Stomach (tissue), 9 donors: ENCODE measurements around the gene G0S2. TPM values are rescaled to one million over a fixed set of nuclear protein-coding genes. Genes with fewer than 3 reads are reported as not detected.
A peak's percentile ranks its signal among the peaks of the same experiment; 100 is the strongest.

Experiments used
- DNase-seq, 2 donors: peaks; one replicate each; pipeline versions ENCODE4 v3.0.0 to v3.0.0-alpha.2; 2013 to 2019
- H3K27ac ChIP-seq, 5 donors: fragments of 200-600 bp in 4 of 5; sonication (generic) in 4 of 5; one replicate each; pipeline ENCODE4 v1.5.1; 2013 to 2019; ENCODE audit warnings: mild to moderate bottlenecking in 1 of 5, moderate library complexity in 1 of 5
- H3K27me3 ChIP-seq, 3 donors: fragments of 200-600 bp; sonication (generic); one replicate each; pipeline ENCODE4 v1.5.1; 2017 to 2019; ENCODE audit warnings: mixed run types in 1 of 3
- H3K36me3 ChIP-seq, 4 donors: fragments of 200-600 bp; sonication (generic); 1 replicate in 3 of 4; 2 replicates in 1 of 4; pipeline ENCODE4 v1.5.1; 2016 to 2019
- H3K4me1 ChIP-seq, 4 donors: fragments of 200-600 bp; sonication (generic); one replicate each; pipeline ENCODE4 v1.5.1; 2016 to 2019
- H3K4me3 ChIP-seq, 4 donors: fragments of 200-600 bp; sonication (generic) in 3 of 4; one replicate each; pipeline ENCODE4 v1.5.1; 2016 to 2019; ENCODE audit warnings: mild to moderate bottlenecking in 1 of 4
- H3K9me3 ChIP-seq, 4 donors: fragments of 200-600 bp; sonication (generic); one replicate each; pipeline ENCODE4 v1.5.1; 2016 to 2019
- CTCF ChIP-seq, 7 experiments: fragments of 450-650 bp in 4 of 7; fragments of 200-600 bp in 3 of 7; sonication (generic) in 3 of 7; IDR thresholded peaks; one replicate each; pipeline ENCODE4 v1.5.1; 2016 to 2019; ENCODE audit warnings: antibody characterized with exemption in 7 of 7, control low read depth in 2 of 7, mild to moderate bottlenecking in 1 of 7
- EP300 ChIP-seq: sonication (generic); formaldehyde crosslinking; IDR thresholded peaks from one replicate; pipeline ENCODE4 v1.6.1; 2017; ENCODE audit warnings: antibody characterized with exemption
- POLR2A ChIP-seq, 4 donors: fragments of 450-650 bp; IDR thresholded peaks; one replicate each; pipeline ENCODE4 v1.6.1; 2016; ENCODE audit warnings: antibody characterized with exemption in 4 of 4, control low read depth in 2 of 4, mild to moderate bottlenecking in 1 of 4, moderate library complexity in 1 of 4
- POLR2AphosphoS5 ChIP-seq, 3 donors: sonication (generic); formaldehyde crosslinking; IDR thresholded peaks; one replicate each; pipeline ENCODE4 v1.6.1; 2016; ENCODE audit warnings: antibody characterized with exemption in 3 of 3
- WGBS, 5 donors: extraction: QIAGEN DNeasy Blood & Tissue Kit in 3 of 5; methylation state at CpG; one replicate each; pipeline versions ENCODE4 v1.1.5 to v1.1.7; 2013 to 2018; 5-methylcytosine and 5-hydroxymethylcytosine counted together
- intact Hi-C: fragments of 100-400 bp; cut with DNase I; formaldehyde crosslinking; loops from one replicate; pipeline ENCODE4 v1.15.1; 2023; ENCODE audit warnings: low total_unique reads
- polyA plus RNA-seq, 3 donors: library from polyadenylated mRNA; stranded (reverse); fragments of 200-250 nt; gene quantifications; one replicate each; pipeline ENCODE4 v1.2.3, GENCODE V29; 2013
- total RNA-seq, 5 donors: library from RNA; depleted of rRNA; stranded (reverse); fragments of >200 nt; gene quantifications; one replicate each; pipeline versions ENCODE4 v1.1.0 to v1.2.3, GENCODE V29; 2014 to 2016
- donor health status: healthy with polysubstance abuse.
- donor health status: Bipolar disorder and iron deficiency.
- donor health status: healthy.

The G0S2 gene
- total and polyA plus RNA-seq, 8 donors: 11.0 to 227 (median 49.1) TPM; not detected in 1

- Histone ChIP-seq H3K9me3 (no peaks in the 10 kb centered on the region), H3K27me3 (no peaks in the 10 kb centered on the region), H3K36me3 (peaks cover 0 to 21% (median 0%) of the 10 kb centered on the region in 4 donors), H3K4me1 (peaks cover 45 to 98% (median 70%) of the 10 kb centered on the region in 4 donors), H3K27ac (peak overlapping the region in 3 of 5 donors; percentile 60 to 83 (median 81)), H3K4me3 (peak overlapping the region in 2 of 4 donors; percentile 11 to 15)
- TF ChIP-seq POLR2AphosphoS5 (IDR thresholded peaks at IDR 0.05): no peak
- no peak for TF ChIP-seq POLR2A (IDR thresholded peaks at IDR 0.05)
- no peak for TF ChIP-seq CTCF (IDR thresholded peaks at IDR 0.05)
- TF ChIP-seq EP300: no peak
- DNase-seq: no peak
- intact Hi-C loops: no loop called here
Measured at GRCh38 chr1:209648346-209648745, 26.9 kb upstream of the G0S2 start.

- peaks cover 51 to 98% (median 71%) of the 10 kb centered on the region in 4 donors for H3K4me1 ChIP-seq
- WGBS, 5 donors: 29 to 38% (median 33%) methylated on average over 6 of the region's 6 CpGs
- peak; percentile 42 to 83 for DNase-seq
Measured at GRCh38 chr1:209648931-209649776, 26.1 kb upstream of the G0S2 start.

GRCh38 chr1:209650454-209650853 is 24.8 kb upstream of the G0S2 start:
- DNase-seq: no peak
- Histone ChIP-seq H3K36me3 (peaks cover 0 to 13% (median 0%) of the 10 kb centered on the region in 4 donors), H3K4me3 (peak overlapping the region in 3 of 4 donors; percentile 25 to 32 (median 28)), H3K27me3 (no peaks in the 10 kb centered on the region), H3K27ac (peak overlapping the region; percentile 39 to 92 (median 83)), H3K9me3 (no peaks in the 10 kb centered on the region), H3K4me1 (peaks cover 59 to 96% (median 76%) of the 10 kb centered on the region in 4 donors)
- WGBS, 5 donors: 60 to 73% (median 71%) methylated on average over 1 of the region's 1 CpG
- intact Hi-C loops: no loop called here
- TF ChIP-seq EP300 (no peak), POLR2AphosphoS5 (IDR thresholded peaks at IDR 0.05) (no peak), CTCF (IDR thresholded peaks at IDR 0.05) (no peak), POLR2A (IDR thresholded peaks at IDR 0.05) (no peak)

More at GRCh38 chr1:209648931-209649776, 26.1 kb upstream of the G0S2 start:
- intact Hi-C loops: no loop called here
- H3K36me3 ChIP-seq: peaks cover 0 to 18% (median 0%) of the 10 kb centered on the region in 4 donors
- H3K4me3 ChIP-seq: peak overlapping the region in 2 of 4 donors; percentile 11 to 25
- no peaks in the 10 kb centered on the region for H3K9me3 ChIP-seq
- no peak for TF ChIP-seq POLR2A (IDR thresholded peaks at IDR 0.05)
- peak in 2 of 3 donors; percentile 80 to 83 for TF ChIP-seq POLR2AphosphoS5 (IDR thresholded peaks at IDR 0.05)
- H3K27me3 ChIP-seq: no peaks in the 10 kb centered on the region
- H3K27ac ChIP-seq: peak overlapping the region; percentile 45 to 92 (median 83)

GRCh38 chr1:209651138-209651587 is 24.0 kb upstream of the G0S2 start:
- Histone ChIP-seq H3K27me3 (no peaks in the 10 kb centered on the region), H3K27ac (peak overlapping the region; percentile 39 to 92 (median 83)), H3K4me1 (peaks cover 64 to 89% (median 76%) of the 10 kb centered on the region in 4 donors), H3K4me3 (peak overlapping the region in 3 of 4 donors; percentile 25 to 32 (median 28)), H3K9me3 (no peaks in the 10 kb centered on the region), H3K36me3 (peaks cover 0 to 8% (median 0%) of the 10 kb centered on the region in 4 donors)
- WGBS, 5 donors: 14 to 36% (median 31%) methylated on average over 4 to 5 of the region's 5 CpGs
- intact Hi-C loops: no loop called here
- DNase-seq: peak; percentile 78 to 87
- TF ChIP-seq CTCF (IDR thresholded peaks at IDR 0.05) (no peak), POLR2AphosphoS5 (IDR thresholded peaks at IDR 0.05) (peak in 2 of 3 donors; percentile 47 to 50)
